CD4-positive, alpha-beta T cell treated with Interleukin-17A for 4 hours (primary cell): Measurements from ENCODE around the gene MED23.
"Not testable (repeated sequence)": the region's sequence is repeated elsewhere in the genome, so short reads cannot be mapped to it uniquely, and the experiment has no call there.

Experiments used
- DNase-seq: peaks from one replicate; pipeline ENCODE4 v3.0.0-alpha.2; 2020; ENCODE audit warnings: mixed read lengths

MED23 gene

DNA sequence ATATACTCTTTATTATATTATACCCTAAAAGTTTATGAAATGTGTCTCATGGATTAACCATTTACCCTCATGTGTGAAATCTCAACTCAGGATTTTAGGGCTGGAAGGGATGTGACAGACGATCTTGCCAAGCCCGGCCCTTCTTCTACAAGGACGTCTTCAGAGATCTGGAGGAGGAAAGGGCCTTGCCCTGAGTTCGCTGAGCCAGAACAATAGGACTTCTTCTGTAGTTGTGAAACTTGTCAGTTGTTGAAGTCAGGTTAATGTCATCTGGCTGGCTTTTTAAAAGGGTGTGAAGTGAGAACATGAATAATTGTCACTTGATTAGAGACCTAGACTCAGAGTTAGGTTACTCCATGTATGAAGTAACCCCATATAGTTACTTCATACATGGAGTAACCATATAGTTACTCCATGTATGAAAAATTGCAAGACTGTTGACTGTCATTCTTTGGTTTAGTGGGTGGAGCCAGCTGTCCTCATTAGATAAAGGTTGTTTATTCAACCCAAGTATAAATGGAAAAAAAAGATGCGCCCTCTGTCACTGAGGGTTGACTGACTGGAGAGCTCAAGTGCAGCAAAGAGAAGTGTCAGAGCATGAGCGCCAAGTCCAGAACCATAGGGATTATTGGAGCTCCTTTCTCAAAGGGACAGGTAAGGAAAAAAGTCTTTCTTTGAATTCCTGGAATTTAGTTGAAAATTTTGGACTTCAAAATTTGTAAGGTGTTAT lies 55.2 kb downstream of the MED23 start, which contains the start of gene ARG1:
Gene ARG1, plus strand, starts transcription at position 541 of the 730 bp plus-strand sequence. Its CDS starts 57 bp downstream, at position 598.
- no peak for DNase-seq

DNA sequence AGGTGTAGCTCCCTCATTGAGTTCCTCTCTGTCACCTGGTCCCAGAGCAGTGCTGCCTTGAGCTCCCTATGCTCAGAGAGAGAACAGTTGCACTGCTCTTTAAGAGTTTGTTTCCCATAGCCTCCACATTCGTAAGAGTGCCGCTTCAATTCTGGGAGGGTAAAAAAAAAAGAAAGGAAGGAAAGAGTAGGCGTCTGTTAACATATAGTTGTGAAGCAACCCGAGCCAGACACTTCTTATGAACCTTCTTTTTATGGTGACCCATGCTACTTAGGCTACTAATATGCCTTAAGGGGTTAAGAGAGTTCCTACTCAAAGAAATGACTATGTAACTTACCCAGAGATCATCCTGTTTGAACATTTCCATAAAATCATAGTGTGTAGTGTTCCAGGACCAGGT lies 59.3 kb downstream of the MED23 start:
- DNase-seq: no peak

DNA sequence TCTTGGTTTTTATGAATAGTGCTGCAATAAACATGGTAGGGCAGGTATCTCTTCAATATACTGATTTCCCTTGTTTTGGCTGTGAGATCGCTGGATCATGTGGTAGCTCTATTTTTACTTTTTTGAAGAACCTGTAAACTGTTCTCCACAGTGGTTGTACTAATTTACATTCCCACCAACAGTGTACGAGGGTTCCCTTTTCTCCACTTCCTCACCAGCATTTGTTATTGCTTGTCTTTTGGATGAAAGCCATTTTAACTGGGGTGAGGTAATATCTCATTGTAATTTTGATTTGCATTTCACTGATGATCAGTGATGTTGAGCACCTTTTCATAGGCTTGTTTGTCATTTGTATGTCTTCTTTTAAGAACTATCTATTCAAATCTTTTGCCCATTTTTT lies 63.0 kb downstream of the MED23 start:
- no peak for DNase-seq

DNA sequence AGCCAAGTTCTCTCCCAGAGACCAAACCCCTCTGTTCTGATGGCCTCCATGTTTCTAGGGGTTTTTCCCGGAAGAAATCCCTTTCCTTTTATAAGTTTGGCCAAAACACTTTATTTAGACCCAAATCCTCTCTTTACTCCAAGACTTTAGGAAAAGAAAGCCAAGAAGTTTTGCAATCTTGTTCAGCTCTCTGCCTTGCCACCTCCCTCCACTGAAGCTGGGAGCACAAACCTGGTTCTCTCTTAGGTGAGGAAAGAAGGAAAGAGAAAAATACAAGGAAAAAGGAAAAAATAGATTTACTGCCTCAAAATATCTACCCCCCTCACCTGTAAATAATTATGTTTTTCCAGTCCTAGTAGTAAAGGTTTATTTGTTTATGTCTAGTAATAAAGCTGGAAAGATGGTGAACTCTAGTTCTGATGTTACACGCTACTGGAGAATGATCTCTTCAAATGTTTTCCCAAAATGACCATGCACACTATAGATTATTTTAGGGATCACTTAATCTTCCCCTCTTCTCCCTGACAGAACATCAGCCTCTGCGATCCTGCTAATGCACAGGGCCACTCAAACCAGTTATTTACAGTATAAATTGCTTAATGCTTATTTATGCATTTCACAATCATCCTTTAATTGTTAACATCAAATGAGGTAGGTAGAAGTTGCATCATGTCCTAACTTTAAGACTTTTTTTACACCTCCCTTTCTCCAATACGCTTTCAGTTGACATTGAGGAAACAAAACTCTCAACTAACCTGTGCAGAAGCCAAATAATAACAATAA lies 65.9 kb downstream of the MED23 start:
- DNase-seq: no peak

DNA sequence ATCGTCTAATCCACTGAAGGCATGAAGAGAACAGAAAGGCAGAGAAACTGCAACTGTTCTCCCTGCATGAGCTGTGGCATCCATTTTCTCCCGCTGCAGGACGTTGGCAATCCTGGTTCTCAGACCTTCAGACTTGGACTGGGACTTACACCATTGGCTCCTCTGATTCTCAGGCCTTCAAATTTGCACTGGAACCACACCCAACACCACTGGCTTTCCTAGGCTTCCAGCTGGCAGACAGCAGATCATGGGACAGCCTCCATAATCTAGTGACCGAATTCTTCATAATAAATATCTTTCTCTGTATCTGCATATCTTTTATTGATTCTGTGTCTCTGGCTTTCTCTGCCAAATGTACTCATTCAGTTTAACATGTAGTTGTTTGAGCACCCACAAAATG lies 69.1 kb downstream of the MED23 start:
- no peak for DNase-seq

DNA sequence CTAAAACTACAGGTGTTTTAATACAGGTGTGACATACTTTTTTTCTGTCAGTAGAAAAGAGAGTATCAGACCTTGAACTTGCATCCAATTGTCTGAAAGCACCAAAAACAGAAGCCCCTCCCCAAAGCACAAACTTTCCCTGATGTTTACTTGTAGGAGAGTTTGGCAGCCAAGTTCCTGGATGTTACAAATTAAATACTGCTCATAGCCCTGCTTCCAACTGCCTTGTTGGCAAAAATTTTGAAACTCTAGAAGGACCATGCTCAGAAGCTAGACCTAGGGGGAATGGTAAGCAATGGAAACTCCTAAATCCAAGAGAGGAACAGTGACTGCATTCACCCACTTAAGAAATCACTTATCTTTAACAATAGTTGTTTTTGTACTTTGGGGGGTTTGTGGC lies 72.0 kb downstream of the MED23 start:
- DNase-seq: no peak

DNA sequence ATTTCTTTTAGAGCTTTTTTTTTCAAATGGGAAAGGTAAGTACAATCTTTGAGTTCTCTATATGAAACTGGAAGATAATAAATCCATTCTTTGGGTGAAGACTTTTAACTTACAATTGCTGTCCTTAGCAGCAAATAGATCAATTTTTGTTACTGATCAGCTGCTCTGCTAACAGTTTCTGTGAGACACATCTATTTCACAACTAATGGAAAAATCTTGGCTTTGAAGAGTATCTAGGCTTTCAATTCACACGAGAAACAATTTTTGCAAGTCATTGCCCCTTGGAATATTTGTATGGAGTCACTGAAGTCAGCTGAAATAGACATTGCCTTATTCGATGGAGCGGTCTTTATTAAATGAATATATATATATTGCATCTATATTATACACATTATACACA lies 75.5 kb downstream of the MED23 start:
- no peak for DNase-seq

DNA sequence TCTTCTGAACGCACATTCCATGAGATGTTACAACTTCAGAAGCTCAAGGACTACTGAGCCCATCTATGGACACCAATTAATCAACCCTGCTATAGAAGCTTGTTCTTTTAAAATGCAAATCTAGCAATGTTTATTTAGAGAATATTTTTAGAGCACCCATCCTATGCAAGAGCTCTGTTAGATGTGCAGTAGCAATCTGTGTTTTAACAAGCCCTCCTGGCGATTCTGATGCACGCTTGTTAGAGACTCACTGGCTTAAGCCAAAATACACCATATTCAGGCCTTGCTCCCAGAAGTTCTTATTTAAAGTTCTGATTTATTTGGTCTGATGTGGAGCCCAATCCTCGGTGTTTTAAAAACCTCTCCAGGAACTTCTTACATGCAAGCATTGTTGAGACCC lies 76.1 kb downstream of the MED23 start:
- no peak for DNase-seq

DNA sequence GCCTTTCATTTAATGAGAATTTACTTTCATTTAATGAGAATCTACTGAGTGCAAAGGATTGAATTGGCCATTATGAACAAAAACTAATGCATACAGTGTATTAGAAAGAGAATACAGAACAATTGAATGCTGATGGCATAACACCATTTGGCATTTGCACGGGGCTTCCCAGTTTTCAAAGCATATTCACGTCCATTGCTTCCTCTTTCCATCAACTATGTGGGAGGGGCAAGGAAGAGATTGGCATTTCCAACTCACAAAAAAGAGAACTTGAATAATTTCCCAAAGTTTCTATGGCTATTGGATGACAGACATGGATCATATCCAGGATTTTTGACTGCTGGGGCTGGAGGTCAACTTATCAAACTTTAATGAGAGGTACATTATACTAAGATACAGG lies 78.2 kb downstream of the MED23 start:
- no peak for DNase-seq

DNA sequence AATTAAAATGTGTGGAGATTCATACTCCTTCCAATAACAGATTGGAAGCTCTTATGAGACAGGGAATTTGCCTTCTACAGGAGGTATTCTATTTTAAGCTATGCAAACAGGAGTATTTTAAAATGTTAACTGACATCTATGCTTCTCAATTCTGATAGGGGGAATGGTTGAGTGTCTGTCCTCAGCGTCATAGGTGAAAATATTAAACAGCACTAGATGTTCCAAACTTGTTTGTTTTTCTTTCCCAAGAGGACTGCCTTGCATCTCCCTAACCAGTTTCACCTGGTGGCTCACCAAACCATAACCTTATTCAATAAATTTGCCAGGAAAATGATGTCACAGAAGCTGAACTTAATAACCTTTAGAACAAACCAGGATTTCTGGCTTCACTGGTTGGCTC lies 79.6 kb downstream of the MED23 start:
- DNase-seq: no peak

DNA sequence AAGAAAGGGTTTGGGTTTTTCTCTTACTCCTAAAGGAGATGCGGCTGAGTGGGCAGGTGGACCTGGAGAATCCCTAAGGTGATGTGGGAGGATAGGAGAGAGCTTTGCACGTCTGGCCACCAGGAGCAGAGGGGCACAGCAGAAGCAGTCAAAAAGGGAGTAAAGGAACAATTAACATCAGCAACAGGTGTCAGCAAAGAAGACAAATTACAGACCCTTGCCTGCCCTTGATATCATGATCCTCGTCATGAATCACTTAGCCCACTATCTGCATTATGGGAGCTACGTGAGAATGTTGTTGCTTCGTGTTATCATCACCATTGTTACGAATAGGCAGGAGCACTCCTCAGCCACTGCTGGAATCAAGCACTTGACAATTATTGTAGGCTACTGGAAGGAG lies 80.6 kb downstream of the MED23 start:
- no peak for DNase-seq

DNA sequence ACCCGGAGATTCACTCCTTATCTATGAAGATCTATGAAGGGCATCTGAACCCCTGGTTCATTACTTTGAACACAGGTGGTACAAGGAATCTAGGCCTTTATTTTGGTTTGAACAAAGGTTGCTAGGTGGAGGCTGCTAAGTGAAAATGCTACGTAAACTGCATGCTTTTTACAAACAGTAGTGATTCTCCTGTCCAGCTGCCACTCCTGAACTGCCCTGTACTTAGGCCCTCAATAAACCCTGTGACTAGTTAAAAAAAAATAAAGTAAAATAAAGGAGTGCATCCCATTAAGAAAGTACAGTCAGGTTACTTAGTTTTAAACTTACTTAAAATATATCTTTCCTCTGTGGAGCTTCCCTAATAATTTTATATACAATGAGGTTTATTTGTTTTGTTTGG lies 82.7 kb downstream of the MED23 start:
- DNase-seq: no peak

DNA sequence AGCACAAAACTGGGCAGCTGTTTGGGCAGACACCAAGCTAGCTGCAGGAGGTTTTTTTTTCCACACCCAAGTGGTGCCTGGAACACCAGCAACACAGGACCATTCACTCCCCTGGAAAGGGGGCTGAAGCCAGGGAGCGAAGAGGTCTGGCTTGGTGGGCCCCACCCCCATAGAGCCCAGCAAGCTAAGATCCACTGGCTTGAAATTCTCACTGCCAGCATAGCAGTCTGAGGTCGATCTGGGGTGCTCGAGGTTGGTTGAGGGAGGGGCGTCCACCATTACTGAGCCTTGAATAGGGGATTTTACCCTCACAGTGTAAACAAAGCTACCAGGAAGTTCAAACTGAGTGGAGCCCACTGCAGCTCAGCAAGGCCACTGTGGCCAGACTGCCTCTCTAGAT lies 89.4 kb downstream of the MED23 start:
- not testable (repeated sequence) for DNase-seq

DNA sequence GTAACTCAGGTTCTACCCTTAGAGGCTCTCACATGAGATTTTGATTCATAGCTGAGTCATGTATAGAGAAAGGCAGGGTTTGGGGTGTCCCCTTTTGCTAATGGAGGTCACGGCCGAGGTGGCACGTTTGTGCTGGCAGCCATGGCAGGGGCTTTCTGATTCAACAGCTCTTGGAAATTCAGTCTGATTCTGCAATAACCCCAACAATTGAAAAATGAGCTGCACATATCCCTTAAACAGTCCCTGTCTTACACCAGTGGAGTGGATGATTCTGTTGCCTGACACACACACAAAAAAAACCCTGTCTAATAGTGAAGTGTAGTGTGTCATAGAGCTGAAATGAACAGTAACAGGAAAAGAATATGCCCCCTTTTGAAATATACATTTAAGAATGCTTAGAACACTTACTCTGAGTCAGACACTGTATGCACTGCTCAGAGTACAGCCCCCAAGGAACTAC lies 95.4 kb downstream of the MED23 start:
- peak; percentile 7 for DNase-seq

DNA sequence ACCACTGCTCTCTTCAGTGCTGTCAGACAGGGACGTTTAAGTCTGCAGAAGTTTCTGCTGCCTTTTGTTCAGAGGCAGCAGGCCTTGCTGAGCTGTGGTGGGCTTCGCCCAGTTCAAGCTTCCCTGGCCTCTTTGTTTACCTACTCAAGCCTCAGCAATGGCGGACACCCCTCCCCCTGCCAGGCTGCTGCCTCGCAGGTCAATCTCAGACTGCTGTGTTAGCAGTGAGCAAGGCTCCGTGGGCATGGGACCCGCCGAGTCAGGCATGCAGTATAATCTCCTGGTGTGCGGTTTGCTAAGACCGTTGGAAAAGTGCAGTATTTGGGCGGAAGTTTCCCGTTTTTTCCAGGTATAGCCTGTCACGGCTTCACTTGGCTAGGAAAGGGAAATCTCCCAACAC lies 96.4 kb downstream of the MED23 start:
- DNase-seq: not testable (repeated sequence)

DNA sequence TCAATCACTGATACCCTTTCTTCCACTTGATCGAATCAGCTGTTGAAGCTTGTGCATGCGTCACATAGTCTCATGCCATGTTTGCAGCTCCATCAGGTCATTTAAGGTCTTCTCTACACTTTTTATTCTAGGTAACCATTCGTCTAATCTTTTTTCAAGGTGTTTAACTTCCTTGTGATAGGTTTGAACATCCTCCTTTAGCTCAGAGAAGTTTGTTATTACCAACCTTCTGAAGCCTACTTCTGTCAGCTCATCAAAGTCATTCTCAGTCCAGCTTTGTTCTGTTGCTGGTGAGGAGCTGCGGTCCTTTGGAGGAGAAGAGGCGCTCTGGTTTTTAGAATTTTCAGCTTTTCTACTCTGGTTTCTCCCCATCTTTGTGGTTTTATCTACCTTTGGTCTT lies 97.1 kb downstream of the MED23 start:
- not testable (repeated sequence) for DNase-seq

DNA sequence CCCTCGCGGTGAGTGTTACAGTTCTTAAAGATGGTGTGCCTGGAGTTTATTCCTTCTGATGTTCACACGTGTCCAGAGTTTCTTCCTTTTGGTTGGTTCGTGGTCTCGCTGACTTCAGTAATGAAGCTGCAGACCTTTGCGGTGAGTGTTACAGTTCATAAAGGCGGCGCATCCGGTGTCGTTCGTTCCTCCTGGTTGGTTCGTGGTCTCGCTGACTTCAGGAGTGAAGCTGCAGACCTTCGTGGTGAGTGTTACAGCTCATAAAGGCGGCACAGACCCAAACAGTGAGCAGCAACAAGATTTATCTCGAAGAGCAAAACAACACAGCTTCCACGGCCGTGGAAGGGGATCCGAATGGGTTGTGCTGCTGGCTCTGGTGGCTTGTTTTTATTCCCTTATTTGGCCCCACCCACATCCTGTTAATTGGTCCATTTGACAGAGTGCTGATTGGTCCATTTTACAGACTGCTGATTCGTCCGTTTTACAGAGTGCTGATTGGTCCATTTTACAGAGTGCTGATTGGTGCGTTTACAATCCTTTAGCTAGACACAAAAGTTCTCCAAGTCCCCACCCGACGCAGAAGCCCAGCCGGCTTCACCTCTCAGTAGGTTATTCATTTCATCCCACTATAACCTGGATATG lies 103.2 kb downstream of the MED23 start:
- peak; percentile 17 for DNase-seq

DNA sequence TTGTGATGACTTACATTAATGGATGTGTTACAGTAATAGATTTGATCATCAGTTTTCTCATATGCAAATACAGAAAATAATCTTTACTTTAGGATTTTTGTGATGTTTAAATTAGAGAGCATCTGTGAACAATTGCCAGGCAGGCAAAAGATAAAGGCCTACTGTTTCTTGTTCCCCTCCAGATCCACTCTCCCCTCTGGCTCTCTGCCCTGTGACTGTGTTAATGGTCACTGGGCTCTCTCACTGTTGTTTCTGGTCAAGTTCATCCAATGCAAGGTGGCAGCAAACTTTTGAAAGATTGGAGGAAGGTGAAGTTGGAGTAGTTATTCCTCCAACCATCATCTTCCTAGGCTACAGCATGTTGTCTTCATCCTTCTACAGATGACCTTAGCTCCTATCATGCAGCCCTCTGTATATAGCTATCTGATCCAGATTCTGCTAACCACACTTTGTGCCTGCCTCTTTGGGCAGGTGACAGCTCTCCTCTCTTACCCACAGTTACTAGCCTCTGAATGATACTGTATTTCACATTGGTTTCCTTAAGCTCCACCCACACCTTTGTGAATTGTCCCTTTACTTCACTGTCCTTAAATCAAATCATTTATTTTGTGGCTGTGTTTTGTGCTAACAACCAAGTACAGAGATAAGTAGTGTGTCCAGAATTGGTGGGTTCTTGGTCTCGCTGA lies 103.9 kb downstream of the MED23 start:
- DNase-seq: no peak
